ENCODE measurements around the gene CASP9. TPM values are rescaled to one million over a fixed set of nuclear protein-coding genes. Genes with fewer than 3 reads are reported as not detected.

CASP9 gene
- polyA plus RNA-seq, 1 donor: 18.8 TPM

GRCh38 chr1:15448877-15449462, 75.0 kb downstream of the CASP9 start:
- no peak overlapping the region for H3K27ac ChIP-seq (ENCODE audit: low read length)
- no peaks in the 10 kb centered on the region for H3K9me3 ChIP-seq (ENCODE audit: control insufficient read depth, low read depth, low read length)
- no peaks in the 10 kb centered on the region for H3K4me1 ChIP-seq (ENCODE audit: control insufficient read depth, insufficient read depth, low read length)
- no CpG with 5 or more reads among the region's 3 CpGs for WGBS (ENCODE audit: insufficient coverage, low lambda C conversion rate)
- H3K36me3 ChIP-seq (ENCODE audit: control insufficient read depth, insufficient read depth, low read length): no peaks in the 10 kb centered on the region
- DNase-seq: no peak
- no peak overlapping the region for H3K4me3 ChIP-seq (ENCODE audit: low read length)
- H3K27me3 ChIP-seq (ENCODE audit: control insufficient read depth, insufficient read depth, low read length): peaks cover 2% of the 10 kb centered on the region

- Histone ChIP-seq H3K4me1 (ENCODE audit: control insufficient read depth, insufficient read depth, low read length) (no peaks in the 10 kb centered on the region), H3K36me3 (ENCODE audit: control insufficient read depth, insufficient read depth, low read length) (no peaks in the 10 kb centered on the region), H3K4me3 (ENCODE audit: low read length) (no peak overlapping the region), H3K9me3 (ENCODE audit: control insufficient read depth, low read depth, low read length) (no peaks in the 10 kb centered on the region), H3K27ac (ENCODE audit: low read length) (no peak overlapping the region), H3K27me3 (ENCODE audit: control insufficient read depth, insufficient read depth, low read length) (peaks cover 2% of the 10 kb centered on the region)
- no peak for DNase-seq
- WGBS (ENCODE audit: insufficient coverage, low lambda C conversion rate): no CpG with 5 or more reads among the region's 4 CpGs
These were observed 77.8 kb downstream of the CASP9 start for GRCh38 chr1:15446212-15446611.

- DNase-seq: no peak
- WGBS (ENCODE audit: insufficient coverage, low lambda C conversion rate): 88% methylated on average over 1 of the region's 14 CpGs
- H3K36me3 ChIP-seq (ENCODE audit: control insufficient read depth, insufficient read depth, low read length): no peaks in the 10 kb centered on the region
- H3K4me1 ChIP-seq (ENCODE audit: control insufficient read depth, insufficient read depth, low read length): no peaks in the 10 kb centered on the region
- H3K27ac ChIP-seq (ENCODE audit: low read length): no peak overlapping the region
- H3K9me3 ChIP-seq (ENCODE audit: control insufficient read depth, low read depth, low read length): no peaks in the 10 kb centered on the region
- peaks cover 2% of the 10 kb centered on the region for H3K27me3 ChIP-seq (ENCODE audit: control insufficient read depth, insufficient read depth, low read length)
- no peak overlapping the region for H3K4me3 ChIP-seq (ENCODE audit: low read length)
These were observed 78.5 kb downstream of the CASP9 start for GRCh38 chr1:15445390-15446122.

GRCh38 chr1:15444468-15445389, 79.3 kb downstream of the CASP9 start:
- no peak overlapping the region for H3K4me3 ChIP-seq (ENCODE audit: low read length)

GRCh38 chr1:15443281-15443680, 80.7 kb downstream of the CASP9 start:
- H3K27ac ChIP-seq (ENCODE audit: low read length): no peak overlapping the region

More at GRCh38 chr1:15444468-15445389, 79.3 kb downstream of the CASP9 start:
- peaks cover 2% of the 10 kb centered on the region for H3K27me3 ChIP-seq (ENCODE audit: control insufficient read depth, insufficient read depth, low read length)
- no peaks in the 10 kb centered on the region for H3K36me3 ChIP-seq (ENCODE audit: control insufficient read depth, insufficient read depth, low read length)
- H3K4me1 ChIP-seq (ENCODE audit: control insufficient read depth, insufficient read depth, low read length): no peaks in the 10 kb centered on the region
- no CpG with 5 or more reads among the region's 17 CpGs for WGBS (ENCODE audit: insufficient coverage, low lambda C conversion rate)
- H3K27ac ChIP-seq (ENCODE audit: low read length): no peak overlapping the region
- H3K9me3 ChIP-seq (ENCODE audit: control insufficient read depth, low read depth, low read length): no peaks in the 10 kb centered on the region
- DNase-seq: no peak

GRCh38 chr1:15442759-15443158, 81.3 kb downstream of the CASP9 start:
- no peaks in the 10 kb centered on the region for H3K36me3 ChIP-seq (ENCODE audit: control insufficient read depth, insufficient read depth, low read length)
- peaks cover 2% of the 10 kb centered on the region for H3K27me3 ChIP-seq (ENCODE audit: control insufficient read depth, insufficient read depth, low read length)
- no peaks in the 10 kb centered on the region for H3K9me3 ChIP-seq (ENCODE audit: control insufficient read depth, low read depth, low read length)
- DNase-seq: no peak
- WGBS (ENCODE audit: insufficient coverage, low lambda C conversion rate): no CpG with 5 or more reads among the region's 5 CpGs
- peaks cover 4% of the 10 kb centered on the region for H3K4me1 ChIP-seq (ENCODE audit: control insufficient read depth, insufficient read depth, low read length)
- H3K27ac ChIP-seq (ENCODE audit: low read length): no peak overlapping the region
- H3K4me3 ChIP-seq (ENCODE audit: low read length): no peak overlapping the region

More at GRCh38 chr1:15443281-15443680, 80.7 kb downstream of the CASP9 start:
- H3K9me3 ChIP-seq (ENCODE audit: control insufficient read depth, low read depth, low read length): no peaks in the 10 kb centered on the region
- no peaks in the 10 kb centered on the region for H3K4me1 ChIP-seq (ENCODE audit: control insufficient read depth, insufficient read depth, low read length)
- WGBS (ENCODE audit: insufficient coverage, low lambda C conversion rate): no CpG with 5 or more reads among the region's 5 CpGs
- peaks cover 2% of the 10 kb centered on the region for H3K27me3 ChIP-seq (ENCODE audit: control insufficient read depth, insufficient read depth, low read length)
- H3K36me3 ChIP-seq (ENCODE audit: control insufficient read depth, insufficient read depth, low read length): no peaks in the 10 kb centered on the region
- DNase-seq: no peak
- no peak overlapping the region for H3K4me3 ChIP-seq (ENCODE audit: low read length)

- no peaks in the 10 kb centered on the region for H3K36me3 ChIP-seq (ENCODE audit: control insufficient read depth, insufficient read depth, low read length)
- H3K27me3 ChIP-seq (ENCODE audit: control insufficient read depth, insufficient read depth, low read length): peaks cover 2% of the 10 kb centered on the region
- H3K9me3 ChIP-seq (ENCODE audit: control insufficient read depth, low read depth, low read length): no peaks in the 10 kb centered on the region
- no peak overlapping the region for H3K27ac ChIP-seq (ENCODE audit: low read length)
- H3K4me1 ChIP-seq (ENCODE audit: control insufficient read depth, insufficient read depth, low read length): peaks cover 4% of the 10 kb centered on the region
- WGBS (ENCODE audit: insufficient coverage, low lambda C conversion rate): no CpG with 5 or more reads among the region's 8 CpGs
- H3K4me3 ChIP-seq (ENCODE audit: low read length): no peak overlapping the region
- DNase-seq: no peak
These were observed 81.9 kb downstream of the CASP9 start for GRCh38 chr1:15442119-15442518.

Other genes starting within 250 kb of the CASP9 start
- gene EFHD2, start 114.3 kb downstream of the CASP9 start, polyA plus RNA-seq: 57.2 TPM
- gene CTRC, start 85.8 kb downstream of the CASP9 start, polyA plus RNA-seq: 0.12 TPM
- gene CELA2A, start 67.5 kb downstream of the CASP9 start, polyA plus RNA-seq: 0.18 TPM
- gene CELA2B, start 48.1 kb downstream of the CASP9 start, polyA plus RNA-seq: not detected
- gene DNAJC16, start 2.6 kb upstream of the CASP9 start, polyA plus RNA-seq: 33.0 TPM
- 51.9 TPM for gene AGMAT, start 60.8 kb upstream of the CASP9 start, polyA plus RNA-seq
- gene DDI2, start 93.2 kb upstream of the CASP9 start, polyA plus RNA-seq: 28.5 TPM
- gene PLEKHM2, start 160.1 kb upstream of the CASP9 start, polyA plus RNA-seq: 26.6 TPM
- 2.7 TPM for gene SLC25A34, start 212.0 kb upstream of the CASP9 start, polyA plus RNA-seq
- 15.6 TPM for gene TMEM82, start 218.3 kb upstream of the CASP9 start, polyA plus RNA-seq
- 76.8 TPM for gene FBLIM1, start 234.6 kb upstream of the CASP9 start, polyA plus RNA-seq

Measured in large intestine (tissue), 3 donors.